Astrocyte (in vitro differentiated cells and primary cell): ENCODE measurements around the gene ALX1. TPM values are rescaled to one million over a fixed set of nuclear protein-coding genes. Genes with fewer than 3 reads are reported as not detected.

Experiments
- DNase-seq: peaks from one replicate; pipeline ENCODE4 v3.0.0-alpha.2; 2010; ENCODE audit warnings: low read depth
- FAIRE-seq: peaks from 2 replicates; lab custom pipeline; 2011; peaks lifted over from hg19 to GRCh38; lab: Jason Lieb, UNC
- H2AFZ ChIP-seq: 2 replicates; pipeline ENCODE4 v1.6.0; 2012; ENCODE audit warnings: low read depth, low read length, inconsistent platforms
- H3K27ac ChIP-seq: 2 replicates; pipeline ENCODE4 v1.5.1; 2011; ENCODE audit warnings: low read depth, low read length, inconsistent platforms
- H3K27me3 ChIP-seq: 2 replicates; pipeline ENCODE4 v1.6.0; 2011; ENCODE audit warnings: low read length, inconsistent platforms; ENCODE audit not compliant: insufficient read depth
- H3K36me3 ChIP-seq: 2 replicates; pipeline ENCODE4 v1.5.1; 2011; ENCODE audit warnings: low read length, inconsistent platforms; ENCODE audit not compliant: insufficient read depth
- H3K4me1 ChIP-seq: 2 replicates; pipeline ENCODE4 v1.5.1; 2011; ENCODE audit warnings: low read length, inconsistent platforms; ENCODE audit not compliant: insufficient read depth
- H3K4me2 ChIP-seq: 2 replicates; pipeline ENCODE4 v1.6.0; 2012; ENCODE audit warnings: low read length, inconsistent platforms
- H3K4me3 ChIP-seq: 2 replicates; pipeline ENCODE4 v1.5.1; 2011; ENCODE audit warnings: low read depth, mild to moderate bottlenecking, low read length, inconsistent platforms; ENCODE audit not compliant: insufficient read depth
- H3K79me2 ChIP-seq: 2 replicates; pipeline ENCODE4 v1.6.0; 2012; ENCODE audit warnings: mild to moderate bottlenecking, low read length, inconsistent platforms; ENCODE audit not compliant: insufficient read depth
- H3K9ac ChIP-seq: 2 replicates; pipeline ENCODE4 v1.6.0; 2012; ENCODE audit warnings: mild to moderate bottlenecking, low read length, inconsistent platforms
- H3K9me3 ChIP-seq: 2 replicates; pipeline ENCODE4 v1.5.1; 2012; ENCODE audit warnings: low read depth, mild to moderate bottlenecking, low read length, inconsistent platforms; ENCODE audit not compliant: insufficient read depth
- H4K20me1 ChIP-seq: 2 replicates; pipeline ENCODE4 v1.6.0; 2012; ENCODE audit warnings: low read length, inconsistent platforms; ENCODE audit not compliant: insufficient read depth
- H3K27ac Mint-ChIP-seq: one replicate; pipeline ENCODE4 v1.8.0; 2021; ENCODE audit warnings: mild to moderate bottlenecking, mixed read lengths; ENCODE audit not compliant: unreplicated experiment
- H3K27me3 Mint-ChIP-seq: one replicate; pipeline ENCODE4 v1.8.0; 2021; ENCODE audit warnings: low read depth, mixed read lengths; ENCODE audit not compliant: unreplicated experiment
- H3K36me3 Mint-ChIP-seq: one replicate; pipeline ENCODE4 v1.8.0; 2021; ENCODE audit warnings: low read depth, mixed read lengths; ENCODE audit not compliant: unreplicated experiment
- H3K4me1 Mint-ChIP-seq: one replicate; pipeline ENCODE4 v1.8.0; 2021; ENCODE audit warnings: low read depth, mixed read lengths; ENCODE audit not compliant: unreplicated experiment
- H3K4me3 Mint-ChIP-seq: one replicate; pipeline ENCODE4 v1.8.0; 2021; ENCODE audit warnings: mild to moderate bottlenecking, moderate library complexity, mixed read lengths; ENCODE audit not compliant: unreplicated experiment
- H3K9me3 Mint-ChIP-seq: one replicate; pipeline ENCODE4 v1.8.0; 2021; ENCODE audit warnings: mild to moderate bottlenecking, mixed read lengths; ENCODE audit not compliant: unreplicated experiment
- CTCF ChIP-seq: IDR thresholded peaks from 2 replicates; pipeline ENCODE4 v1.5.1; 2011; ENCODE audit warnings: low read depth, mild to moderate bottlenecking, inconsistent platforms, low read length, moderate library complexity; ENCODE audit not compliant: insufficient read depth
- EZH2 ChIP-seq: IDR thresholded peaks from 2 replicates; pipeline ENCODE4 v1.6.1; 2012; ENCODE audit warnings: mild to moderate bottlenecking, low read length, inconsistent platforms; ENCODE audit not compliant: insufficient read depth
- total RNA-seq: library from RNA; stranded (reverse); gene quantifications from 2 replicates; pipeline ENCODE4 v1.2.1, GENCODE V29; 2021

The ALX1 gene
- total RNA-seq, 1 donor from 2014 or later, result 1.4 TPM

- Mint-ChIP-seq H3K27ac (no peak overlapping the region), H3K9me3 (no peaks in the 10 kb centered on the region), H3K27me3 (no peaks in the 10 kb centered on the region), H3K36me3 (no peaks in the 10 kb centered on the region), H3K4me1 (no peaks in the 10 kb centered on the region), H3K4me3 (no peak overlapping the region)
- no peaks in the 10 kb centered on the region for H3K36me3 ChIP-seq
- no peak overlapping the region for H3K9ac ChIP-seq
- H3K27ac ChIP-seq, result no peak overlapping the region
- H3K27me3 ChIP-seq, result no peaks in the 10 kb centered on the region
- H4K20me1 ChIP-seq, result no peaks in the 10 kb centered on the region
- TF ChIP-seq CTCF (no peak), EZH2 (no peak)
- FAIRE-seq (no peak), DNase-seq (no peak)
- H2AFZ ChIP-seq, result no peak overlapping the region
- no peak overlapping the region for H3K4me2 ChIP-seq
- no peaks in the 10 kb centered on the region for H3K79me2 ChIP-seq
- H3K4me3 ChIP-seq, result no peak overlapping the region
- H3K9me3 ChIP-seq, result no peaks in the 10 kb centered on the region
- no peaks in the 10 kb centered on the region for H3K4me1 ChIP-seq
These were observed 26.2 kb upstream of the ALX1 start for GRCh38 chr12:85253853-85254252.

GRCh38 chr12:85257671-85258070 is 22.3 kb upstream of the ALX1 start:
- Mint-ChIP-seq H3K36me3 (no peaks in the 10 kb centered on the region), H3K27me3 (no peaks in the 10 kb centered on the region), H3K4me1 (peaks cover 5% of the 10 kb centered on the region), H3K4me3 (no peak overlapping the region), H3K27ac (no peak overlapping the region), H3K9me3 (no peaks in the 10 kb centered on the region)
- no peaks in the 10 kb centered on the region for H3K36me3 ChIP-seq
- no peaks in the 10 kb centered on the region for H3K4me1 ChIP-seq
- H3K4me3 ChIP-seq, result no peak overlapping the region
- no peaks in the 10 kb centered on the region for H3K27me3 ChIP-seq
- no peak overlapping the region for H2AFZ ChIP-seq
- no peak for TF ChIP-seq EZH2
- no peaks in the 10 kb centered on the region for H3K9me3 ChIP-seq
- H3K9ac ChIP-seq, result no peak overlapping the region
- H3K4me2 ChIP-seq, result no peak overlapping the region
- H3K79me2 ChIP-seq, result no peaks in the 10 kb centered on the region
- DNase-seq (no peak), FAIRE-seq (no peak)
- H3K27ac ChIP-seq, result no peak overlapping the region
- H4K20me1 ChIP-seq, result no peaks in the 10 kb centered on the region

GRCh38 chr12:85260447-85260846 is 19.6 kb upstream of the ALX1 start:
- Histone ChIP-seq H3K36me3 (no peaks in the 10 kb centered on the region), H3K9ac (no peak overlapping the region), H3K4me3 (no peak overlapping the region), H4K20me1 (no peaks in the 10 kb centered on the region), H3K27ac (no peak overlapping the region), H3K4me2 (no peak overlapping the region), H2AFZ (no peak overlapping the region), H3K4me1 (no peaks in the 10 kb centered on the region), H3K9me3 (no peaks in the 10 kb centered on the region), H3K79me2 (no peaks in the 10 kb centered on the region), H3K27me3 (no peaks in the 10 kb centered on the region)
- no peak overlapping the region for H3K4me3 Mint-ChIP-seq
- H3K27ac Mint-ChIP-seq, result no peak overlapping the region
- H3K9me3 Mint-ChIP-seq, result no peaks in the 10 kb centered on the region
- no peak for DNase-seq
- no peaks in the 10 kb centered on the region for H3K36me3 Mint-ChIP-seq
- H3K4me1 Mint-ChIP-seq, result peaks cover 5% of the 10 kb centered on the region
- FAIRE-seq, result no peak
- H3K27me3 Mint-ChIP-seq, result no peaks in the 10 kb centered on the region
- TF ChIP-seq EZH2 (no peak), CTCF (no peak)
